Erythroblast (primary cell): Measurements from ENCODE around the gene ARHGAP26.

Source experiments
- GATA1 ChIP-seq: IDR thresholded peaks from 2 replicates; pipeline ENCODE4 v1.6.1; 2011; ENCODE audit warnings: low read depth, mild to moderate bottlenecking, control low read depth, low read length, moderate library complexity
- POLR2A ChIP-seq: IDR thresholded peaks from 2 replicates; pipeline ENCODE4 v1.6.1; 2011; ENCODE audit warnings: mild to moderate bottlenecking, low read length

GRCh38 chr5:142962174-142962533 lies 192.0 kb downstream of the ARHGAP26 start:
- TF ChIP-seq POLR2A = no peak
- TF ChIP-seq GATA1 = no peak
